Measurements from ENCODE around the gene ACOX3. TPM values are rescaled to one million over a fixed set of nuclear protein-coding genes. Genes with fewer than 3 reads are reported as not detected.

ACOX3 gene
- total and polyA plus RNA-seq, 2 donors (not counting 1 experiment from before 2014, with no cell fraction given): 6.8 to 23.8 TPM

DNA sequence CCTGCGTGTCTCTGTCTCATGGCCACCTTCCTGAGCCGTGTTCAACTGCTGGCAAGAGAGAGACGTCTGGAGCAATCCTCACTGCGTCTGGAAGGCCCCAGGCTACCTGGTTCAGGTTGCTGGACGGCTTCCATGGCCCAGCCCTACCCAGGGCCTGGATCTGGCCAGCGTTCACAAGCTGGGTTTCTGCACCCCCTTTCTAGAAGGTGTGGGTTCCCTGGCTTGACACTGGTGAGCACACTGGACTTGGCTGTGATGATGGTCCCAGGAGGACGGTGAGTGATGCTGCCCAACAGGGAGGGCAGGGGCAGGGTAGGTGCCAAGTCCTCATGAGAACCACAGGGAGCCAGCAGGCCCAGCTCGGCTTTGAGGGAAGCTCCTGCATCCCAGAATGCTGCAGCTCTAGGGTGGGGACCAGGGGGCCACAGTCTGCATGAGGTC is 107.6 kb downstream of the ACOX3 start:
- Histone ChIP-seq H3K27ac (ENCODE audit: insufficient read depth, low read length) (no peak overlapping the region), H3K4me3 (replicated peaks in 1 of 4; ENCODE audit: control extremely low read depth in 1 of 4, insufficient read depth in 1 of 4, low read depth in 3 of 4, low read length in 4 of 4) (no peak overlapping the region), H3K4me2 (ENCODE audit: extremely low read depth, insufficient read depth, low read length) (no peak overlapping the region), H3K79me2 (ENCODE audit: control insufficient read depth, insufficient read depth, low read length) (no peaks in the 10 kb centered on the region), H4K20me1 (ENCODE audit: control insufficient read depth, extremely low read depth, insufficient read depth, low read length) (no peaks in the 10 kb centered on the region), H3K9me3 (ENCODE audit: control insufficient read depth, insufficient read depth, low read depth, low read length) (no peaks in the 10 kb centered on the region), H3K4me1 (ENCODE audit: control insufficient read depth, extremely low read depth, insufficient read depth, low read length) (no peaks in the 10 kb centered on the region), H2AFZ (ENCODE audit: low read length) (no peak overlapping the region), H3K9ac (ENCODE audit: insufficient read depth, low read length) (no peak overlapping the region), H3K27me3 (ENCODE audit: control insufficient read depth, insufficient read depth, low read length) (peaks cover 11% of the 10 kb centered on the region), H3K36me3 (ENCODE audit: control insufficient read depth, insufficient read depth, low read length) (no peaks in the 10 kb centered on the region)
- no peak for DNase-seq (ENCODE audit: low read depth in 2 of 2)
- TF ChIP-seq EZH2 (IDR thresholded peaks at IDR 0.05; ENCODE audit: low read length, missing control alignments): no peak
- TF ChIP-seq, protein P1, sequence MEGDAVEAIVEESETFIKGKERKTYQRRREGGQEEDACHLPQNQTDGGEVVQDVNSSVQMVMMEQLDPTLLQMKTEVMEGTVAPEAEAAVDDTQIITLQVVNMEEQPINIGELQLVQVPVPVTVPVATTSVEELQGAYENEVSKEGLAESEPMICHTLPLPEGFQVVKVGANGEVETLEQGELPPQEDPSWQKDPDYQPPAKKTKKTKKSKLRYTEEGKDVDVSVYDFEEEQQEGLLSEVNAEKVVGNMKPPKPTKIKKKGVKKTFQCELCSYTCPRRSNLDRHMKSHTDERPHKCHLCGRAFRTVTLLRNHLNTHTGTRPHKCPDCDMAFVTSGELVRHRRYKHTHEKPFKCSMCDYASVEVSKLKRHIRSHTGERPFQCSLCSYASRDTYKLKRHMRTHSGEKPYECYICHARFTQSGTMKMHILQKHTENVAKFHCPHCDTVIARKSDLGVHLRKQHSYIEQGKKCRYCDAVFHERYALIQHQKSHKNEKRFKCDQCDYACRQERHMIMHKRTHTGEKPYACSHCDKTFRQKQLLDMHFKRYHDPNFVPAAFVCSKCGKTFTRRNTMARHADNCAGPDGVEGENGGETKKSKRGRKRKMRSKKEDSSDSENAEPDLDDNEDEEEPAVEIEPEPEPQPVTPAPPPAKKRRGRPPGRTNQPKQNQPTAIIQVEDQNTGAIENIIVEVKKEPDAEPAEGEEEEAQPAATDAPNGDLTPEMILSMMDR (conservative IDR thresholded peaks at IDR 0.05 in 1 of 2, IDR thresholded peaks at IDR 0.05 in 1 of 2; ENCODE audit: low read depth in 1 of 2, low read length in 2 of 2): no peak

DNA sequence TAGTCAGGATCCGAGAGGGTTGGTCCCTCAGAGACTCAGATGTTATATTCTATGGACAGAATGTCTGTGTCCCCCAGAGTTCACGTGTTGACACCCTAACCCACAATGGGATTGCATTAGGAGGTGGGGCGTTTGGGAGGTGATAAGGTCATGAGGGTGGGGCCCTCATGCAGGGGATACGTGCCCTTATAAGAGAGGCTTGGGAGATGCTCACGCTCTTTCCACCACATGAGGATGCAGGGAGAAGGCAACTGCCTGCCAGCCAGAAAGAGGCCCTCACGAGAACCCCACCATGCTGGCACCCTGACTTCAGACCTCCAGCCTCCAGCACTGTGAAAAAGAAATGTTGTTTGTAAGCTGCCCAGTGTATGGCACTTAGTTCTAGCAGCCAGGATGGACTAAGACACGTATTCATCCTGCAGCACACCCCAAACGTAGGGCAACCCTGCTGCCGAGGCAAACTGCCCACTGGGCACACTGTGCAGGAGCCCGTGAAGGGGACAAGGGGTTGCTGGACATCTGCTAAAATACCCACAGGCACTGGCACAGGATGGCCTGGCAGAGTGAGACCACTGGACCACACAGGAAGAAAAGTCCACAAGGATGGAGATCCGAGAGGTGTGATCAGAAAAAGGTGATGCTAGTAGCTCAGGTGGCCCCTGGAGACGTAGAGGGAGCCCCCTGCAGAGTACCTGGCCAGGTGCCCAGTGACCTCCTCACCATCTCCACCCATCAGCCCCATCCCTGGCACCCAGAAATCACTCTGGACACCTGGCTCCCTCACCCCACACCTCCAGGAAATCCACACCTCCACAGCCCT is 108.3 kb downstream of the ACOX3 start:
- Histone ChIP-seq H4K20me1 (ENCODE audit: control insufficient read depth, extremely low read depth, insufficient read depth, low read length) (no peaks in the 10 kb centered on the region), H3K4me1 (ENCODE audit: control insufficient read depth, extremely low read depth, insufficient read depth, low read length) (no peaks in the 10 kb centered on the region), H3K36me3 (ENCODE audit: control insufficient read depth, insufficient read depth, low read length) (no peaks in the 10 kb centered on the region), H3K79me2 (ENCODE audit: control insufficient read depth, insufficient read depth, low read length) (no peaks in the 10 kb centered on the region), H3K4me3 (replicated peaks in 1 of 4; ENCODE audit: control extremely low read depth in 1 of 4, insufficient read depth in 1 of 4, low read depth in 3 of 4, low read length in 4 of 4) (no peak overlapping the region), H3K27me3 (ENCODE audit: control insufficient read depth, insufficient read depth, low read length) (peaks cover 11% of the 10 kb centered on the region), H3K4me2 (ENCODE audit: extremely low read depth, insufficient read depth, low read length) (no peak overlapping the region), H3K9me3 (ENCODE audit: control insufficient read depth, insufficient read depth, low read depth, low read length) (no peaks in the 10 kb centered on the region), H3K9ac (ENCODE audit: insufficient read depth, low read length) (no peak overlapping the region), H2AFZ (ENCODE audit: low read length) (no peak overlapping the region), H3K27ac (ENCODE audit: insufficient read depth, low read length) (no peak overlapping the region)
- TF ChIP-seq, protein P1 (conservative IDR thresholded peaks at IDR 0.05 in 1 of 2, IDR thresholded peaks at IDR 0.05 in 1 of 2; ENCODE audit: low read depth in 1 of 2, low read length in 2 of 2): no peak
- TF ChIP-seq EZH2 (IDR thresholded peaks at IDR 0.05; ENCODE audit: low read length, missing control alignments): no peak
- no peak for DNase-seq (ENCODE audit: low read depth in 2 of 2)

DNA sequence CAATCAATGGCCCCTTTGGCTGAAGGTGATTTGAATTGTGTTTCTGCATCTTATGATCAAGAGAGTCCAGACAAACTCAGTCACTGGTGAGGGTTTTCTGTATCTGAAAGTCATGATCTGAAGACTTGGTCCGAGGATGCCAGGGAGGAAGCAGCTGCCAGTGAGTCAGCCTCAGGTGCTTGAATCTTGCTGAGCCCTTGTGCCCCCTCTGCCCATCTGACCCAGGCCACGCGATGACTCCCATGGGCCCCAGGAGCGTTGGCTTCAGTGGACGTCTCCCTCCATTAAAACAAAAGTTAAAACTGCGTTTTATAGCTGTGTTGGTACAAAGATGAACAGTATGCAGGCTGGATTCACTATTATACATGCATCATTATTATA is 109.0 kb downstream of the ACOX3 start:
- no peak overlapping the region for H3K4me2 ChIP-seq (ENCODE audit: extremely low read depth, insufficient read depth, low read length)
- H3K9me3 ChIP-seq (ENCODE audit: control insufficient read depth, insufficient read depth, low read depth, low read length): no peaks in the 10 kb centered on the region
- no peaks in the 10 kb centered on the region for H3K4me1 ChIP-seq (ENCODE audit: control insufficient read depth, extremely low read depth, insufficient read depth, low read length)
- H3K36me3 ChIP-seq (ENCODE audit: control insufficient read depth, insufficient read depth, low read length): no peaks in the 10 kb centered on the region
- no peak overlapping the region for H3K27ac ChIP-seq (ENCODE audit: insufficient read depth, low read length)
- no peak overlapping the region for H3K9ac ChIP-seq (ENCODE audit: insufficient read depth, low read length)
- no peak for DNase-seq (ENCODE audit: low read depth in 2 of 2)
- H3K79me2 ChIP-seq (ENCODE audit: control insufficient read depth, insufficient read depth, low read length): no peaks in the 10 kb centered on the region
- TF ChIP-seq EZH2 (IDR thresholded peaks at IDR 0.05; ENCODE audit: low read length, missing control alignments): no peak
- TF ChIP-seq, protein P1 (conservative IDR thresholded peaks at IDR 0.05 in 1 of 2, IDR thresholded peaks at IDR 0.05 in 1 of 2; ENCODE audit: low read depth in 1 of 2, low read length in 2 of 2): no peak
- no peak overlapping the region for H2AFZ ChIP-seq (ENCODE audit: low read length)
- no peaks in the 10 kb centered on the region for H4K20me1 ChIP-seq (ENCODE audit: control insufficient read depth, extremely low read depth, insufficient read depth, low read length)
- no peak overlapping the region for H3K4me3 ChIP-seq (replicated peaks in 1 of 4; ENCODE audit: control extremely low read depth in 1 of 4, insufficient read depth in 1 of 4, low read depth in 3 of 4, low read length in 4 of 4)
- peaks cover 10% of the 10 kb centered on the region for H3K27me3 ChIP-seq (ENCODE audit: control insufficient read depth, insufficient read depth, low read length)

All from fibroblast of lung (primary cell).